Gastroesophageal sphincter (tissue), 3 donors: ENCODE measurements around the gene PMF1.

Experiments
- CTCF ChIP-seq, 4 experiments: fragments of 200-600 bp in 2 of 4; fragments of 450-650 bp in 2 of 4; sonication (generic) in 1 of 4; IDR thresholded peaks; one replicate each; pipeline ENCODE4 v1.5.1; 2017 to 2019; ENCODE audit warnings: antibody characterized with exemption in 4 of 4, mild to moderate bottlenecking in 2 of 4, moderate library complexity in 2 of 4
- EP300 ChIP-seq: sonication (generic); formaldehyde crosslinking; IDR thresholded peaks from one replicate; pipeline ENCODE4 v1.6.1; 2017; ENCODE audit warnings: antibody characterized with exemption, mild to moderate bottlenecking

DNA sequence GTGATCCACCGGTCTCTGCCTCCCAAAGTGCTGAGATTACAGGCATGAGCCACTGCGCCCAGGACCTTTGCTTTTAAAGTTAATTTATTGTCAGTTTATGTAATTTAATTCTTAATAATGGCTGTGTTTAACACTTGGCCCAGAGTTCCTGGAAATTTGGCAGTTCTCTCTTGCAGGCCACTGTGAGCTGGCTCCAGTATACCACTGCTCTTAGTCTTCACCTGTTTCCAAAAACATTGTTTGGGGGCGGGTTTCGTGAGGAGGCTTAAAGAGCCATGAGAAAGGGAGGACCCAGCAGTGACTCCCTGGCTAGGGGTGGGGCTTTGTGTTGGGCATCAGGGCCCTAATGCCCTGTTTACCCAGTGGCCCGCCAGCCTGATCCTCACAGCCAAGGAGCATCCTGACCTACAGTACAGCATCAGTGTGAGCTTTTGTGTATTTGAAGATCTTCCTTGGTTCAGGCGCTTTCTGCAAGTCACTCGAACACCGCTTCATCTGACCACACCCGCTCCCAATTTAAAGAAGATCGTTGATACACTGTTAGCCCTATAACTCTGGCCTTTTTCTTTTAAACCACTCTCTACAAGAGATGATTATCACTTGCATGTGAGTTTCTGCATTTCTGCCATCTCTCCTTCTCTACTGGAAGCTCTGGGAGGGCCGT lies 17.1 kb downstream of the PMF1 start:
- TF ChIP-seq CTCF (IDR thresholded peaks at IDR 0.05) (no peak), EP300 (no peak)
